CD4-positive, alpha-beta T cell (primary cell): Measurements from ENCODE around the gene NR2F1. TPM values are rescaled to one million over a fixed set of nuclear protein-coding genes. Genes with fewer than 3 reads are reported as not detected.

Experiments
- ATAC-seq: fragments of 200-7000 bp; cut with Tn5 transposase; one replicate; pipeline ENCODE4 v1.10.0; 2022; ENCODE audit warnings: mild to moderate bottlenecking; ENCODE audit not compliant: poor library complexity
- CTCF ChIA-PET: fragments of 350-600 bp; sonication (Branson Sonifier 250); formaldehyde crosslinking; loops from one replicate; lab custom pipeline; 2021; ENCODE audit warnings: antibody characterized with exemption, inconsistent platforms; lab: Charles Lee
- POLR2A ChIA-PET: fragments of 350-600 bp; sonication (Branson Sonifier 250); formaldehyde crosslinking; loops from one replicate; lab custom pipeline; 2021; ENCODE audit warnings: antibody characterized with exemption, inconsistent platforms; lab: Charles Lee
- DNase-seq, 14 experiments: peaks; one replicate each; pipeline ENCODE4 v3.0.0-alpha.2; 2013 to 2020; ENCODE audit warnings: mixed read lengths in 2 of 14
- H3K27ac ChIP-seq, 2 donors: one replicate each; pipeline versions ENCODE4 v1.5.1 to v1.7.0; 2013; ENCODE audit warnings: low read length in 2 of 2, low read depth in 1 of 2, mild to moderate bottlenecking in 1 of 2
- H3K27me3 ChIP-seq, 2 experiments: 1 replicate in 1 of 2; 2 replicates in 1 of 2; pipeline versions ENCODE4 v1.6.1 to v1.7.0; 2013; ENCODE audit warnings: low read length in 2 of 2, control low read depth in 1 of 2, mild to moderate bottlenecking in 1 of 2, moderate library complexity in 1 of 2; ENCODE audit not compliant: insufficient read depth in 2 of 2, control insufficient read depth in 1 of 2
- H3K36me3 ChIP-seq: one replicate; pipeline ENCODE4 v1.6.1; 2013; ENCODE audit warnings: low read length, control low read depth; ENCODE audit not compliant: insufficient read depth
- H3K4me1 ChIP-seq: one replicate; pipeline ENCODE4 v1.6.1; 2013; ENCODE audit warnings: low read length, control low read depth; ENCODE audit not compliant: insufficient read depth
- H3K4me3 ChIP-seq: one replicate; pipeline ENCODE4 v1.5.1; 2013; ENCODE audit warnings: mild to moderate bottlenecking, low read length, moderate library complexity
- H3K9me3 ChIP-seq, 2 experiments: 1 replicate in 1 of 2; 2 replicates in 1 of 2; pipeline versions ENCODE4 v1.6.1 to v1.7.0; 2013; ENCODE audit warnings: low read length in 2 of 2, mild to moderate bottlenecking in 2 of 2, control low read depth in 1 of 2, moderate library complexity in 1 of 2; ENCODE audit not compliant: control insufficient read depth in 1 of 2, insufficient read depth in 1 of 2
- H3K27ac Mint-ChIP-seq: one replicate; pipeline ENCODE4 v1.8.0; 2020; ENCODE audit warnings: mixed read lengths
- H3K27me3 Mint-ChIP-seq: one replicate; pipeline ENCODE4 v1.8.0; 2021; ENCODE audit warnings: mixed read lengths
- H3K36me3 Mint-ChIP-seq: one replicate; pipeline ENCODE4 v1.8.0; 2021; ENCODE audit warnings: low read depth, mixed read lengths
- H3K4me1 Mint-ChIP-seq: one replicate; pipeline ENCODE4 v1.8.0; 2021; ENCODE audit warnings: low read depth, mixed read lengths
- H3K4me3 Mint-ChIP-seq: one replicate; pipeline ENCODE4 v1.8.0; 2020; ENCODE audit warnings: mild to moderate bottlenecking, mixed read lengths
- H3K9me3 Mint-ChIP-seq: one replicate; pipeline ENCODE4 v1.8.0; 2020; ENCODE audit warnings: mixed read lengths
- CTCF ChIP-seq: fragments of 200-600 bp; IDR thresholded peaks from one replicate; pipeline ENCODE4 v1.8.0; 2022; ENCODE audit warnings: antibody characterized with exemption, mild to moderate bottlenecking
- intact Hi-C, 2 experiments: fragments of 100-400 bp; cut with DNase I in 1 of 2; cut with micrococcal nuclease in 1 of 2; formaldehyde crosslinking; loops; one replicate each; pipeline versions ENCODE4 v1.15.1 to v1.9.0; 2023 to 2025; cut with DNase I, micrococcal nuclease
- total RNA-seq, 174 experiments: library from RNA in 2 of 174; stranded (reverse) in 2 of 174; gene quantifications; one replicate each; pipeline ENCODE4 v1.2.3 and lab custom pipeline; 2021 to 2026

The NR2F1 gene
- total RNA-seq, 2 experiments from 2014 or later, result not detected

- POLR2A ChIA-PET, result no interaction called here
- H3K27ac Mint-ChIP-seq, result no peak overlapping the region
Measured at GRCh38 chr5:93632327-93632726, 49.3 kb downstream of the NR2F1 start.

GRCh38 chr5:93635991-93636390, 53.0 kb downstream of the NR2F1 start:
- H3K36me3 ChIP-seq, result no peaks in the 10 kb centered on the region
- ChIA-PET POLR2A (no interaction called here), CTCF (interaction anchor here (1.2 kb wide), 1 partner anchor 23 kb away, joined by 3 read pairs; no protein-coding TSS in a partner anchor)
- no peaks in the 10 kb centered on the region for H3K9me3 ChIP-seq
- no peak overlapping the region for H3K4me3 Mint-ChIP-seq
- H3K27ac ChIP-seq, result no peak overlapping the region
- no peak for TF ChIP-seq CTCF
- intact Hi-C loops, result no loop called here
- no peak for DNase-seq
- no peaks in the 10 kb centered on the region for H3K9me3 Mint-ChIP-seq
- H3K4me3 ChIP-seq, result no peak overlapping the region
- H3K27me3 Mint-ChIP-seq, result no peaks in the 10 kb centered on the region
- H3K4me1 Mint-ChIP-seq, result no peaks in the 10 kb centered on the region
- ATAC-seq, result no peak
- H3K36me3 Mint-ChIP-seq, result peaks cover 14% of the 10 kb centered on the region
- no peaks in the 10 kb centered on the region for H3K4me1 ChIP-seq
- H3K27ac Mint-ChIP-seq, result no peak overlapping the region
- no peaks in the 10 kb centered on the region for H3K27me3 ChIP-seq

More at GRCh38 chr5:93632327-93632726, 49.3 kb downstream of the NR2F1 start:
- no peak for TF ChIP-seq CTCF
- Histone ChIP-seq H3K9me3 (no peaks in the 10 kb centered on the region), H3K4me1 (no peaks in the 10 kb centered on the region), H3K27ac (no peak overlapping the region), H3K4me3 (no peak overlapping the region), H3K36me3 (no peaks in the 10 kb centered on the region), H3K27me3 (no peaks in the 10 kb centered on the region)
- Mint-ChIP-seq H3K27me3 (no peaks in the 10 kb centered on the region), H3K4me1 (no peaks in the 10 kb centered on the region), H3K36me3 (peaks cover 18% of the 10 kb centered on the region), H3K9me3 (no peaks in the 10 kb centered on the region), H3K4me3 (no peak overlapping the region)
- intact Hi-C loops, result no loop called here
- no peak for ATAC-seq
- CTCF ChIA-PET, result no interaction called here
- DNase-seq, result no peak

DNA sequence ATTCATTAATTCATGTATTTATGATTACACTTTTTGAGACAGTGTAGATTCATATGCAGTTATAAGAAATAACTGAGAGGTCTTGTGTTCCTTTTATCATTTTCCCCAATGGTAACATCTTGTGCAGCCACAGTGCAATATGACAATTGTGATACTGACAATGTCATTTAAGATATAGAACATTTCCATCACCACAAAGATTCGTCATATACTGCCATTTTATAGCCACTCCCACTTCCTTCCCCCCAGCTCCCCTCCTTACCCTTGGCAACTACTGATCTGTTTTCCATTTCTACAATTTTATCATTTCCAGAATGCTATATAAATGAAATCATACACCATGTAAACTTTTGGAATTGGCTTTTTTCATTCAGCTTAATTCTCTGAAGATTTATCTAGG, 53.8 kb downstream of the NR2F1 start:
- ChIA-PET CTCF (no interaction called here), POLR2A (interaction anchor here (1.3 kb wide), 1 partner anchor 16 kb away, joined by 3 read pairs; no protein-coding TSS in a partner anchor)
- Mint-ChIP-seq H3K36me3 (peaks cover 9% of the 10 kb centered on the region), H3K27me3 (no peaks in the 10 kb centered on the region), H3K27ac (no peak overlapping the region), H3K4me1 (no peaks in the 10 kb centered on the region), H3K4me3 (no peak overlapping the region), H3K9me3 (no peaks in the 10 kb centered on the region)
- Histone ChIP-seq H3K4me1 (no peaks in the 10 kb centered on the region), H3K4me3 (no peak overlapping the region), H3K9me3 (no peaks in the 10 kb centered on the region), H3K27me3 (no peaks in the 10 kb centered on the region), H3K36me3 (no peaks in the 10 kb centered on the region), H3K27ac (no peak overlapping the region)
- intact Hi-C loops, result no loop called here
- no peak for TF ChIP-seq CTCF
- DNase-seq (no peak), ATAC-seq (no peak)
